ENCODE results near the gene MYO5A.

MYO5A gene

GRCh38 chr15:52326756-52327155 lies 201.9 kb downstream of the MYO5A start:
- no peak for TF ChIP-seq CTCF (IDR thresholded peaks at IDR 0.05; ENCODE audit: insufficient read depth, low read depth, low read length, missing control alignments)
- H3K4me3 ChIP-seq (ENCODE audit: low read length), result no peak overlapping the region
- peak; percentile 16 for DNase-seq (ENCODE audit: low read depth)

- no peak overlapping the region for H3K4me3 ChIP-seq (ENCODE audit: low read length)
- no peak for TF ChIP-seq CTCF (IDR thresholded peaks at IDR 0.05; ENCODE audit: insufficient read depth, low read depth, low read length, missing control alignments)
- no peak for DNase-seq (ENCODE audit: low read depth)
These were observed 204.6 kb downstream of the MYO5A start for GRCh38 chr15:52324109-52324508.

DNA sequence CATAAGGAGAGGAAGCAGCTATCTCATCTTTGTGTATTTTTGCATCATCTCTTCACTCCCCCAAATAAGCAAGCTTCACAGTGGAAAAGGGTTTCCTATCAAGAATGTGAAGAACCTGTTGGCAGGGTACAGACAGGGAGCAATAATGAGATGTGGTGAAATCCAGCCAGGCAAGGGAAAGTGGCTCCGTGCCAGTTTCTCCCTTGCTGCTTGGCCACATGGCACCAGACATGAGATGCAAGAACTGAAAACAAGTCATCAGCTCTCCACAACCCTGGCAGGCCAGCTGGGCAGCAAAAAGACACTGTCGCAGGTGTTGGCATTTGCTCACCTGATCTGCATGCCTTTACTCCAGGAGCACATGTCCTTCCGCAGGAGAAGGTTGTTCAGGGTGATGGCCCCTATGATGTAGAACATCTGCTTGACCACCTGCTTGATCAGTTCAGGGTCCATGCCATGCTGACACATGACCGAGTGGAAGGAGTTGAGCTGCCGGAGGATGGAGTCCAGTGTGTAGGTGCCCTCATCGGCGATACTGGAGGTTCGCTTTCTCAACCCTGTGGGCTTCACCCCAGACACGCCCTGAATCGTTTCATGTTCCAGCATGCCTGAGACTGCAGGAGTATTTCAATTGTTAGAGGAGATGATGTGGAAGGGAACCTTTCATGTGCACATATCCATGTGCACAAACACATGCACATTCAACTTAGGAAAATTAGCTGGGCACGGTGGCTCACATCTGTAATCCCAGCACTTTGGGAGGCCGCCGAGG lies 209.8 kb downstream of the MYO5A start:
- no peak overlapping the region for H3K4me3 ChIP-seq (ENCODE audit: low read length)
- no peak for TF ChIP-seq CTCF (IDR thresholded peaks at IDR 0.05; ENCODE audit: insufficient read depth, low read depth, low read length, missing control alignments)
- peak; percentile 73 for DNase-seq (ENCODE audit: low read depth)

GRCh38 chr15:52317688-52318087 lies 211.0 kb downstream of the MYO5A start:
- TF ChIP-seq CTCF (IDR thresholded peaks at IDR 0.05; ENCODE audit: insufficient read depth, low read depth, low read length, missing control alignments), result no peak

GRCh38 chr15:52317022-52317421 lies 211.7 kb downstream of the MYO5A start:
- TF ChIP-seq CTCF (IDR thresholded peaks at IDR 0.05; ENCODE audit: insufficient read depth, low read depth, low read length, missing control alignments), result no peak
- no peak for DNase-seq (ENCODE audit: low read depth)

More at GRCh38 chr15:52317688-52318087, 211.0 kb downstream of the MYO5A start:
- DNase-seq (ENCODE audit: low read depth), result no peak
- H3K4me3 ChIP-seq (ENCODE audit: low read length), result no peak overlapping the region

DNA sequence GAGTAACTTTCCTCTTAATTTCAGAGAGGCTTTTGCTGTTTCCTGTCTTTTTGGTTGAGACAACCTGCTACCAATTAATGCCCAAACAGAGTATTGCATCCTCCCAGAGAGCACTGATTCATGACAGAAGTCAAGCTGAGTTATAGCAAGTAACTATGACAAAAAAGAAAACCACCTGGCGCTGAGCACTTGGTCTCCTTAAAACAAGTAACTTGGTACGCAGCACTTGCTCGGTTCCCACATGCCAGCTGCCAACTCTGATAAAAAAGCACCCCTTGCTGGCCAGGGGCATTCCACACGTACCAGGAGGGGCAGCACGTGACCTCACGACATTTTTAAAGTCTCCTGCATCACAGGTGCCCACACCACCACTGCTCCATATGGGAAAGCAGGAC lies 219.5 kb downstream of the MYO5A start:
- TF ChIP-seq CTCF (IDR thresholded peaks at IDR 0.05; ENCODE audit: insufficient read depth, low read depth, low read length, missing control alignments), result no peak
- no peak for DNase-seq (ENCODE audit: low read depth)
- H3K4me3 ChIP-seq (ENCODE audit: low read length), result no peak overlapping the region

More at GRCh38 chr15:52317022-52317421, 211.7 kb downstream of the MYO5A start:
- H3K4me3 ChIP-seq (ENCODE audit: low read length), result no peak overlapping the region
